ENCODE measurements around the gene TGIF2. TPM values are rescaled to one million over a fixed set of nuclear protein-coding genes. Genes with fewer than 3 reads are reported as not detected.

Gene TGIF2
- total RNA-seq = 8.0 and 10.8 TPM in 2 replicates

GRCh38 chr20:36573103-36573797, at the start of gene TGIF2:
Gene TGIF2 (plus strand): TSS chr20:36573597. CDS start chr20:36578775, 5,178 bp downstream.

GRCh38 chr20:36541227-36541767, 32.1 kb upstream of the TGIF2 start, which contains the start of gene MYL9:
Gene MYL9 (plus strand): TSS chr20:36541519. CDS start chr20:36544885, 3,366 bp downstream.

GRCh38 chr20:36605399-36606157, 32.2 kb downstream of the TGIF2 start, which contains the start of gene RAB5IF:
Gene RAB5IF (plus strand): TSS chr20:36605779. CDS start chr20:36605952, 173 bp downstream.

Other genes with a start within 250 kb of the TGIF2 start
- gene MYL9, start 32.1 kb upstream of the TGIF2 start, total RNA-seq = 2.7 and 8.3 TPM in 2 replicates
- gene RAB5IF, start 32.2 kb downstream of the TGIF2 start, total RNA-seq = 111 and 170 TPM in 2 replicates
- gene SLA2, start 72.6 kb downstream of the TGIF2 start, total RNA-seq = not detected in 2 replicates
- 21.8 and 22.0 TPM in 2 replicates for gene NDRG3, start 172.5 kb downstream of the TGIF2 start, total RNA-seq
- 7.1 and 15.5 TPM in 2 replicates for gene DSN1, start 200.2 kb downstream of the TGIF2 start, total RNA-seq